WTC11 (cell line): Measurements from ENCODE around the gene PLXDC1.

Experiments used
- ESRRA ChIP-seq: sonication (generic); formaldehyde crosslinking; IDR thresholded peaks from 2 replicates; pipeline ENCODE4 v1.8.1; 2022; ENCODE audit warnings: mild to moderate bottlenecking, missing genetic modification reagents, borderline replicate concordance
- FOXK1 ChIP-seq: sonication (generic); formaldehyde crosslinking; IDR thresholded peaks from 2 replicates; pipeline ENCODE4 v1.8.0; 2022; ENCODE audit warnings: mild to moderate bottlenecking, moderate library complexity, missing genetic modification reagents
- RORB ChIP-seq: fragments of 250-450 bp; sonication (Bioruptor Pico); IDR thresholded peaks from 2 replicates; pipeline ENCODE4 v1.9.0; 2021; ENCODE audit warnings: mild to moderate bottlenecking
- TEAD4 ChIP-seq: sonication (generic); formaldehyde crosslinking; IDR thresholded peaks from 2 replicates; pipeline ENCODE4 v1.8.0; 2022; ENCODE audit warnings: mild to moderate bottlenecking, missing genetic modification reagents
- ZNF121 ChIP-seq: sonication (generic); formaldehyde crosslinking; IDR thresholded peaks from 2 replicates; pipeline ENCODE4 v1.8.0; 2023; ENCODE audit warnings: missing genetic modification reagents
- TF ChIP-seq, protein P1 (sequence below): fragments of 200-600 bp; IDR thresholded peaks from 2 replicates; pipeline ENCODE4 v1.8.0; 2022; ENCODE audit warnings: antibody characterized with exemption
- TF ChIP-seq, protein P2 (sequence below): sonication (generic); formaldehyde crosslinking; IDR thresholded peaks from 2 replicates; pipeline ENCODE4 v1.8.0; 2022; ENCODE audit warnings: missing genetic modification reagents
- TF ChIP-seq, protein P3 (sequence below): sonication (generic); formaldehyde crosslinking; IDR thresholded peaks from 2 replicates; pipeline ENCODE4 v1.8.0; 2023; ENCODE audit warnings: missing genetic modification reagents
- TF ChIP-seq, protein P4 (sequence below): sonication (generic); formaldehyde crosslinking; IDR thresholded peaks from 2 replicates; pipeline ENCODE4 v1.8.1; 2023; ENCODE audit warnings: mild to moderate bottlenecking, missing genetic modification reagents
- TF ChIP-seq, protein P5 (sequence below): sonication (generic); formaldehyde crosslinking; IDR thresholded peaks from 2 replicates; pipeline ENCODE4 v1.8.0; 2022; ENCODE audit warnings: mild to moderate bottlenecking, missing genetic modification reagents
- TF ChIP-seq, protein P6 (sequence below): sonication (generic); formaldehyde crosslinking; IDR thresholded peaks from 2 replicates; pipeline ENCODE4 v1.8.1; 2022; ENCODE audit warnings: missing genetic modification reagents, borderline replicate concordance
- TF ChIP-seq, protein P7 (sequence below): sonication (generic); formaldehyde crosslinking; IDR thresholded peaks from 2 replicates; pipeline ENCODE4 v1.8.0; 2022; ENCODE audit warnings: mild to moderate bottlenecking, missing genetic modification reagents
- TF ChIP-seq, protein P8 (sequence below): sonication (generic); formaldehyde crosslinking; IDR thresholded peaks from 2 replicates; pipeline ENCODE4 v1.8.0; 2023; ENCODE audit warnings: mild to moderate bottlenecking, missing genetic modification reagents

DNA sequence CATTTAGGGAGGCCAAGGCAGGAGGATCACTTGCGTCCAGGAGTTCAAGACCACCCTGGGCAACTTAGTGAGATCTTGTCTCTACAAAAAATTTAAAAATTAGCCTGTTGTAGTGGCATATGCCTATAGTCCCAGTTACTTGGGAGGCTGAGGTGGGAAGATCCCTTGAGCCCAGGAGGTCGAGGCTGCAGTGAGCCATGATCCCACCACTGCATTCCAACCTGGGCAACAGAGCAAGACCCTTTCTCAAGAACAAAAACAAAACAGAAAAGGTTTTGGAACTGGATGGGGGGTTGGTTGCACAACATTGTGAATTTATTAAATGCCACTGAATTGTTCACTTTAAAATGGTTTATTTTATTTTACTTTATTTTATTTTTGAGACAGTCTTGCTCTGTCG is 21.2 kb downstream of the PLXDC1 start:
- TF ChIP-seq, protein P1, sequence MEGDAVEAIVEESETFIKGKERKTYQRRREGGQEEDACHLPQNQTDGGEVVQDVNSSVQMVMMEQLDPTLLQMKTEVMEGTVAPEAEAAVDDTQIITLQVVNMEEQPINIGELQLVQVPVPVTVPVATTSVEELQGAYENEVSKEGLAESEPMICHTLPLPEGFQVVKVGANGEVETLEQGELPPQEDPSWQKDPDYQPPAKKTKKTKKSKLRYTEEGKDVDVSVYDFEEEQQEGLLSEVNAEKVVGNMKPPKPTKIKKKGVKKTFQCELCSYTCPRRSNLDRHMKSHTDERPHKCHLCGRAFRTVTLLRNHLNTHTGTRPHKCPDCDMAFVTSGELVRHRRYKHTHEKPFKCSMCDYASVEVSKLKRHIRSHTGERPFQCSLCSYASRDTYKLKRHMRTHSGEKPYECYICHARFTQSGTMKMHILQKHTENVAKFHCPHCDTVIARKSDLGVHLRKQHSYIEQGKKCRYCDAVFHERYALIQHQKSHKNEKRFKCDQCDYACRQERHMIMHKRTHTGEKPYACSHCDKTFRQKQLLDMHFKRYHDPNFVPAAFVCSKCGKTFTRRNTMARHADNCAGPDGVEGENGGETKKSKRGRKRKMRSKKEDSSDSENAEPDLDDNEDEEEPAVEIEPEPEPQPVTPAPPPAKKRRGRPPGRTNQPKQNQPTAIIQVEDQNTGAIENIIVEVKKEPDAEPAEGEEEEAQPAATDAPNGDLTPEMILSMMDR = no peak
- TF ChIP-seq, protein P2, sequence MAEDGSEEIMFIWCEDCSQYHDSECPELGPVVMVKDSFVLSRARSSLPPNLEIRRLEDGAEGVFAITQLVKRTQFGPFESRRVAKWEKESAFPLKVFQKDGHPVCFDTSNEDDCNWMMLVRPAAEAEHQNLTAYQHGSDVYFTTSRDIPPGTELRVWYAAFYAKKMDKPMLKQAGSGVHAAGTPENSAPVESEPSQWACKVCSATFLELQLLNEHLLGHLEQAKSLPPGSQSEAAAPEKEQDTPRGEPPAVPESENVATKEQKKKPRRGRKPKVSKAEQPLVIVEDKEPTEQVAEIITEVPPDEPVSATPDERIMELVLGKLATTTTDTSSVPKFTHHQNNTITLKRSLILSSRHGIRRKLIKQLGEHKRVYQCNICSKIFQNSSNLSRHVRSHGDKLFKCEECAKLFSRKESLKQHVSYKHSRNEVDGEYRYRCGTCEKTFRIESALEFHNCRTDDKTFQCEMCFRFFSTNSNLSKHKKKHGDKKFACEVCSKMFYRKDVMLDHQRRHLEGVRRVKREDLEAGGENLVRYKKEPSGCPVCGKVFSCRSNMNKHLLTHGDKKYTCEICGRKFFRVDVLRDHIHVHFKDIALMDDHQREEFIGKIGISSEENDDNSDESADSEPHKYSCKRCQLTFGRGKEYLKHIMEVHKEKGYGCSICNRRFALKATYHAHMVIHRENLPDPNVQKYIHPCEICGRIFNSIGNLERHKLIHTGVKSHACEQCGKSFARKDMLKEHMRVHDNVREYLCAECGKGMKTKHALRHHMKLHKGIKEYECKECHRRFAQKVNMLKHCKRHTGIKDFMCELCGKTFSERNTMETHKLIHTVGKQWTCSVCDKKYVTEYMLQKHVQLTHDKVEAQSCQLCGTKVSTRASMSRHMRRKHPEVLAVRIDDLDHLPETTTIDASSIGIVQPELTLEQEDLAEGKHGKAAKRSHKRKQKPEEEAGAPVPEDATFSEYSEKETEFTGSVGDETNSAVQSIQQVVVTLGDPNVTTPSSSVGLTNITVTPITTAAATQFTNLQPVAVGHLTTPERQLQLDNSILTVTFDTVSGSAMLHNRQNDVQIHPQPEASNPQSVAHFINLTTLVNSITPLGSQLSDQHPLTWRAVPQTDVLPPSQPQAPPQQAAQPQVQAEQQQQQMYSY = no peak
- TF ChIP-seq, protein P3, sequence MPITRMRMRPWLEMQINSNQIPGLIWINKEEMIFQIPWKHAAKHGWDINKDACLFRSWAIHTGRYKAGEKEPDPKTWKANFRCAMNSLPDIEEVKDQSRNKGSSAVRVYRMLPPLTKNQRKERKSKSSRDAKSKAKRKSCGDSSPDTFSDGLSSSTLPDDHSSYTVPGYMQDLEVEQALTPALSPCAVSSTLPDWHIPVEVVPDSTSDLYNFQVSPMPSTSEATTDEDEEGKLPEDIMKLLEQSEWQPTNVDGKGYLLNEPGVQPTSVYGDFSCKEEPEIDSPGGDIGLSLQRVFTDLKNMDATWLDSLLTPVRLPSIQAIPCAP (CRISPR knock-in tag) = no peak
- TF ChIP-seq, protein P4, sequence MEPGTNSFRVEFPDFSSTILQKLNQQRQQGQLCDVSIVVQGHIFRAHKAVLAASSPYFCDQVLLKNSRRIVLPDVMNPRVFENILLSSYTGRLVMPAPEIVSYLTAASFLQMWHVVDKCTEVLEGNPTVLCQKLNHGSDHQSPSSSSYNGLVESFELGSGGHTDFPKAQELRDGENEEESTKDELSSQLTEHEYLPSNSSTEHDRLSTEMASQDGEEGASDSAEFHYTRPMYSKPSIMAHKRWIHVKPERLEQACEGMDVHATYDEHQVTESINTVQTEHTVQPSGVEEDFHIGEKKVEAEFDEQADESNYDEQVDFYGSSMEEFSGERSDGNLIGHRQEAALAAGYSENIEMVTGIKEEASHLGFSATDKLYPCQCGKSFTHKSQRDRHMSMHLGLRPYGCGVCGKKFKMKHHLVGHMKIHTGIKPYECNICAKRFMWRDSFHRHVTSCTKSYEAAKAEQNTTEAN = no peak
- TF ChIP-seq, protein P5, sequence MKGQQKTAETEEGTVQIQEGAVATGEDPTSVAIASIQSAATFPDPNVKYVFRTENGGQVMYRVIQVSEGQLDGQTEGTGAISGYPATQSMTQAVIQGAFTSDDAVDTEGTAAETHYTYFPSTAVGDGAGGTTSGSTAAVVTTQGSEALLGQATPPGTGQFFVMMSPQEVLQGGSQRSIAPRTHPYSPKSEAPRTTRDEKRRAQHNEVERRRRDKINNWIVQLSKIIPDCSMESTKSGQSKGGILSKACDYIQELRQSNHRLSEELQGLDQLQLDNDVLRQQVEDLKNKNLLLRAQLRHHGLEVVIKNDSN (CRISPR knock-in tag) = no peak
- peak; percentile 53; the same call in 1 of the 2 replicates for TF ChIP-seq ZNF121 (CRISPR knock-in tag)
- TF ChIP-seq, protein P6, sequence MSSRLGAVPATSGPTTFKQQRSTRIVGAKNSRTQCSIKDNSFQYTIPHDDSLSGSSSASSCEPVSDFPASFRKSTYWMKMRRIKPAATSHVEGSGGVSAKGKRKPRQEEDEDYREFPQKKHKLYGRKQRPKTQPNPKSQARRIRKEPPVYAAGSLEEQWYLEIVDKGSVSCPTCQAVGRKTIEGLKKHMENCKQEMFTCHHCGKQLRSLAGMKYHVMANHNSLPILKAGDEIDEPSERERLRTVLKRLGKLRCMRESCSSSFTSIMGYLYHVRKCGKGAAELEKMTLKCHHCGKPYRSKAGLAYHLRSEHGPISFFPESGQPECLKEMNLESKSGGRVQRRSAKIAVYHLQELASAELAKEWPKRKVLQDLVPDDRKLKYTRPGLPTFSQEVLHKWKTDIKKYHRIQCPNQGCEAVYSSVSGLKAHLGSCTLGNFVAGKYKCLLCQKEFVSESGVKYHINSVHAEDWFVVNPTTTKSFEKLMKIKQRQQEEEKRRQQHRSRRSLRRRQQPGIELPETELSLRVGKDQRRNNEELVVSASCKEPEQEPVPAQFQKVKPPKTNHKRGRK = no peak
- TF ChIP-seq RORB (CRISPR knock-in tag) = no peak
- no peak for TF ChIP-seq FOXK1 (CRISPR knock-in tag)
- TF ChIP-seq, protein P7, sequence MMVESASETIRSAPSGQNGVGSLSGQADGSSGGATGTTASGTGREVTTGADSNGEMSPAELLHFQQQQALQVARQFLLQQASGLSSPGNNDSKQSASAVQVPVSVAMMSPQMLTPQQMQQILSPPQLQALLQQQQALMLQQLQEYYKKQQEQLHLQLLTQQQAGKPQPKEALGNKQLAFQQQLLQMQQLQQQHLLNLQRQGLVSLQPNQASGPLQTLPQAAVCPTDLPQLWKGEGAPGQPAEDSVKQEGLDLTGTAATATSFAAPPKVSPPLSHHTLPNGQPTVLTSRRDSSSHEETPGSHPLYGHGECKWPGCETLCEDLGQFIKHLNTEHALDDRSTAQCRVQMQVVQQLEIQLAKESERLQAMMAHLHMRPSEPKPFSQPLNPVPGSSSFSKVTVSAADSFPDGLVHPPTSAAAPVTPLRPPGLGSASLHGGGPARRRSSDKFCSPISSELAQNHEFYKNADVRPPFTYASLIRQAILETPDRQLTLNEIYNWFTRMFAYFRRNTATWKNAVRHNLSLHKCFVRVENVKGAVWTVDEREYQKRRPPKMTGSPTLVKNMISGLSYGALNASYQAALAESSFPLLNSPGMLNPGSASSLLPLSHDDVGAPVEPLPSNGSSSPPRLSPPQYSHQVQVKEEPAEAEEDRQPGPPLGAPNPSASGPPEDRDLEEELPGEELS (CRISPR knock-in tag) = no peak
- no peak for TF ChIP-seq TEAD4
- no peak for TF ChIP-seq ESRRA (CRISPR knock-in tag)
- TF ChIP-seq, protein P8, sequence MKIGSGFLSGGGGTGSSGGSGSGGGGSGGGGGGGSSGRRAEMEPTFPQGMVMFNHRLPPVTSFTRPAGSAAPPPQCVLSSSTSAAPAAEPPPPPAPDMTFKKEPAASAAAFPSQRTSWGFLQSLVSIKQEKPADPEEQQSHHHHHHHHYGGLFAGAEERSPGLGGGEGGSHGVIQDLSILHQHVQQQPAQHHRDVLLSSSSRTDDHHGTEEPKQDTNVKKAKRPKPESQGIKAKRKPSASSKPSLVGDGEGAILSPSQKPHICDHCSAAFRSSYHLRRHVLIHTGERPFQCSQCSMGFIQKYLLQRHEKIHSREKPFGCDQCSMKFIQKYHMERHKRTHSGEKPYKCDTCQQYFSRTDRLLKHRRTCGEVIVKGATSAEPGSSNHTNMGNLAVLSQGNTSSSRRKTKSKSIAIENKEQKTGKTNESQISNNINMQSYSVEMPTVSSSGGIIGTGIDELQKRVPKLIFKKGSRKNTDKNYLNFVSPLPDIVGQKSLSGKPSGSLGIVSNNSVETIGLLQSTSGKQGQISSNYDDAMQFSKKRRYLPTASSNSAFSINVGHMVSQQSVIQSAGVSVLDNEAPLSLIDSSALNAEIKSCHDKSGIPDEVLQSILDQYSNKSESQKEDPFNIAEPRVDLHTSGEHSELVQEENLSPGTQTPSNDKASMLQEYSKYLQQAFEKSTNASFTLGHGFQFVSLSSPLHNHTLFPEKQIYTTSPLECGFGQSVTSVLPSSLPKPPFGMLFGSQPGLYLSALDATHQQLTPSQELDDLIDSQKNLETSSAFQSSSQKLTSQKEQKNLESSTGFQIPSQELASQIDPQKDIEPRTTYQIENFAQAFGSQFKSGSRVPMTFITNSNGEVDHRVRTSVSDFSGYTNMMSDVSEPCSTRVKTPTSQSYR (CRISPR knock-in tag) = no peak
